ENCODE data around the gene PGLYRP3. TPM values are rescaled to one million over a fixed set of nuclear protein-coding genes. Genes with fewer than 3 reads are reported as not detected.
A peak's percentile ranks its signal among the peaks of the same experiment; 100 is the strongest.

PGLYRP3 gene
- total RNA-seq, 1 experiment from 2014 or later: not detected

DNA sequence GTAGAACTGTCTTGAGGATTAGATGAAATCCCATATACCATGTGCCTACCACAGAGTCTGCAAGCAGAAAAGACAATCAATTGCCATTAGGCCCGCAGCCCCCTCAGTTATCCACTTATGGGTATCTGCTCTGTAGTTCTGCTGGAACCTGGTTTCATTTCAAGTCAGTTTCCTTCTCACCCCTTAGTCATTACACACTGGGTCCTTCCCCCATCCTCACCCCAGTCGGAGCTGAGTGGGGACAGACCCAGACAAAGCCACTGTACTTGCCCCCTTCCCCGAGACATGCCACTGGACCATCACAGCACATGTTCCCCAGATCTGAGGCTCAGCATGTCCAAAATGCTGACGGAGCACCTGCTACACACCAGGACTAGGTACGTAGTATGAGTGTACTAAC is 21.2 kb downstream of the PGLYRP3 start:
- ChIA-PET CTCF (no interaction called here), POLR2A (ENCODE audit: unreplicated experiment) (no interaction called here)
- 0 out of 2 replicates have a peak, but pooled peaks cover 6% of the 10 kb centered on the region for H3K4me1 ChIP-seq (replicated peaks; ENCODE audit: insufficient read depth)
- H3K4me3 ChIP-seq: no peak overlapping the region
- H3K36me3 ChIP-seq (ENCODE audit: low read depth): no peaks in the 10 kb centered on the region
- peaks cover 7% of the 10 kb centered on the region; the same call in 1 of the 2 replicates for H3K27me3 ChIP-seq (ENCODE audit: insufficient read depth, low read depth)
- H3K9me2 ChIP-seq (ENCODE audit: insufficient read depth): no peaks in the 10 kb centered on the region
- DNase-seq: no peak
- no peaks in the 10 kb centered on the region for H3K9me3 ChIP-seq (ENCODE audit: insufficient read depth, low read depth)
- H3F3A ChIP-seq (ENCODE audit: insufficient read depth, low read depth): no peaks in the 10 kb centered on the region
- H3K4me2 ChIP-seq: no peak overlapping the region
- no TSS peak for BruUV-seq (replicated peaks)
- intact Hi-C loops (cut with micrococcal nuclease; ENCODE audit: unreplicated experiment): no loop called here
- TF ChIP-seq CTCF (conservative IDR thresholded peaks at IDR 0.05) (no peak), EZH2 (IDR thresholded peaks at IDR 0.05; ENCODE audit: low read depth) (no peak)
- H2AFZ ChIP-seq: no peak overlapping the region
- H3K79me2 ChIP-seq (ENCODE audit: low read depth): no peaks in the 10 kb centered on the region
- no peaks in the 10 kb centered on the region for H4K20me1 ChIP-seq (ENCODE audit: insufficient read depth)
- H3K27ac ChIP-seq: no peak overlapping the region

DNA sequence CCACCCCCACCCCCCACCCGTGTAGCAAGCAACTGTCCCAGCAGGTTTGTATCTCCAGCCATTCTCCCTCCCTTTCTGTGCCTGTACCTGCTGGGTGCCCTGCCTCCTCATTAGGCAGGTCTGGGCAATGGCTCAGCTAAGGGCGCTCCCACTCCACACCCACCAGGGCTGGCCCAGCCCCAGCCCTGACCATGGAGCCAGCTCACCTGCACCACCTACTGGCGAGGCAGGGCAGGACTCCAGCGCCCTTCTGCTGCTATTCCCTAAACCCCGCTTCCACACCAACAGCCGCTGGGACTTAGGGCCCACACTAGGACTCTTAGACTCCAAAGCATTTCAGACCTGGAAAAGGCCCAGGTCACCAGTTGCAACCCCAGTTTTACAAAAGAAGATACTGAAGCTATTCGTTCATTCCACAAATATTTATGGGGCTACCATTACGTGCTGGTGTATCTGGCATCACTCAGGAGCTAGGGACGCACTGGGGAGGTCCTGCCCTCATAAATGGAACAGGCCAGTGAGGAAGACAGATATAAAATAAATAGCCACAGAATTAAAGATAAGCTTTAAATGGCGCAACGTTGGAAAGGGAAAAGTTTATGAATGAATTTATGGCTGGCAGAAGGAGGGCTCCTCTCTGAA is 24.0 kb downstream of the PGLYRP3 start:
- 0 out of 2 replicates have a peak, but pooled peaks cover 5% of the 10 kb centered on the region for H3K27me3 ChIP-seq (ENCODE audit: insufficient read depth, low read depth)
- intact Hi-C loops (cut with micrococcal nuclease; ENCODE audit: unreplicated experiment): no loop called here
- H3K36me3 ChIP-seq (ENCODE audit: low read depth): no peaks in the 10 kb centered on the region
- DNase-seq: peak in 1 of 2 experiments; percentile 33
- H3K4me2 ChIP-seq: no peak overlapping the region
- no peaks in the 10 kb centered on the region for H3F3A ChIP-seq (ENCODE audit: insufficient read depth, low read depth)
- no peaks in the 10 kb centered on the region for H3K9me3 ChIP-seq (ENCODE audit: insufficient read depth, low read depth)
- H3K4me3 ChIP-seq: no peak overlapping the region
- CTCF ChIA-PET: no interaction called here
- H3K79me2 ChIP-seq (ENCODE audit: low read depth): no peaks in the 10 kb centered on the region
- H3K9me2 ChIP-seq (ENCODE audit: insufficient read depth): no peaks in the 10 kb centered on the region; the same call in 1 of the 2 replicates
- H3K4me1 ChIP-seq (replicated peaks; ENCODE audit: insufficient read depth): 0 out of 2 replicates have a peak, but pooled peaks cover 6% of the 10 kb centered on the region
- TF ChIP-seq CTCF (conservative IDR thresholded peaks at IDR 0.05): peak; percentile 61
- no peak for TF ChIP-seq EZH2 (IDR thresholded peaks at IDR 0.05; ENCODE audit: low read depth)
- H2AFZ ChIP-seq: no peak overlapping the region
- H4K20me1 ChIP-seq (ENCODE audit: insufficient read depth): no peaks in the 10 kb centered on the region
- POLR2A ChIA-PET (ENCODE audit: unreplicated experiment): no interaction called here
- no TSS peak for BruUV-seq (replicated peaks)
- H3K27ac ChIP-seq: no peak overlapping the region

GRCh38 chr1:153277852-153278251 is 34.9 kb downstream of the PGLYRP3 start:
- H4K20me1 ChIP-seq (ENCODE audit: insufficient read depth): no peaks in the 10 kb centered on the region
- no peak overlapping the region for H3K4me3 ChIP-seq
- CTCF ChIA-PET: no interaction called here
- no TSS peak for BruUV-seq (replicated peaks)
- intact Hi-C loops (cut with micrococcal nuclease; ENCODE audit: unreplicated experiment): no loop called here
- no peaks in the 10 kb centered on the region for H3F3A ChIP-seq (ENCODE audit: insufficient read depth, low read depth)
- peak; percentile 8 to 41 for DNase-seq
- POLR2A ChIA-PET (ENCODE audit: unreplicated experiment): no interaction called here
- peaks cover 6% of the 10 kb centered on the region; the same call in 1 of the 2 replicates for H3K27me3 ChIP-seq (ENCODE audit: insufficient read depth, low read depth)
- no peak overlapping the region for H2AFZ ChIP-seq
- H3K9me3 ChIP-seq (ENCODE audit: insufficient read depth, low read depth): no peaks in the 10 kb centered on the region
- H3K36me3 ChIP-seq (ENCODE audit: low read depth): no peaks in the 10 kb centered on the region
- no peak overlapping the region for H3K4me2 ChIP-seq
- no peaks in the 10 kb centered on the region for H3K9me2 ChIP-seq (ENCODE audit: insufficient read depth)
- H3K27ac ChIP-seq: no peak overlapping the region
- TF ChIP-seq CTCF (conservative IDR thresholded peaks at IDR 0.05) (peak; percentile 79), EZH2 (IDR thresholded peaks at IDR 0.05; ENCODE audit: low read depth) (no peak)
- H3K4me1 ChIP-seq (replicated peaks; ENCODE audit: insufficient read depth): no peaks in the 10 kb centered on the region
- no peaks in the 10 kb centered on the region for H3K79me2 ChIP-seq (ENCODE audit: low read depth)
